Lung (tissue), 12 donors: ENCODE results near the gene PGD. TPM values are rescaled to one million over a fixed set of nuclear protein-coding genes. Genes with fewer than 3 reads are reported as not detected.
A peak's percentile ranks its signal among the peaks of the same experiment; 100 is the strongest.
"Not testable (repeated sequence)": the region's sequence is repeated elsewhere in the genome, so short reads cannot be mapped to it uniquely, and the experiment has no call there.

Experiments
- ATAC-seq: fragments of 200-7000 bp; cut with Tn5 transposase; one replicate; pipeline ENCODE4 v1.9.1; 2020; ENCODE audit warnings: moderate number of reproducible peaks; ENCODE audit not compliant: insufficient read depth, low FRiP score
- DNase-seq, 3 donors: peaks; one replicate each; pipeline ENCODE4 v3.0.0-alpha.2; 2013 to 2017
- H3K27ac ChIP-seq, 2 donors: one replicate each; pipeline ENCODE4 v1.5.1; 2013; ENCODE audit warnings: mild to moderate bottlenecking in 2 of 2, moderate library complexity in 2 of 2, control low read depth in 1 of 2, inconsistent platforms in 1 of 2, low read depth in 1 of 2, low read length in 1 of 2
- H3K27me3 ChIP-seq, 3 donors: one replicate each; pipeline ENCODE4 v1.5.1; 2013; ENCODE audit warnings: low read length in 2 of 3; ENCODE audit not compliant: control insufficient read depth in 3 of 3, insufficient read depth in 3 of 3
- H3K36me3 ChIP-seq, 4 donors: one replicate each; pipeline ENCODE4 v1.5.1; 2013; ENCODE audit warnings: low read length in 4 of 4, mild to moderate bottlenecking in 1 of 4, moderate library complexity in 1 of 4; ENCODE audit not compliant: control insufficient read depth in 4 of 4, insufficient read depth in 4 of 4
- H3K4me1 ChIP-seq, 5 donors: one replicate each; pipeline ENCODE4 v1.5.1; 2013; ENCODE audit warnings: low read length in 5 of 5, mild to moderate bottlenecking in 2 of 5, moderate library complexity in 1 of 5; ENCODE audit not compliant: control insufficient read depth in 5 of 5, insufficient read depth in 5 of 5
- H3K4me3 ChIP-seq: one replicate; pipeline ENCODE4 v1.5.1; 2013; ENCODE audit warnings: mild to moderate bottlenecking, control low read depth, moderate library complexity
- H3K9ac ChIP-seq, 2 donors: one replicate each; pipeline ENCODE4 v1.5.1; 2013; ENCODE audit warnings: low read length in 2 of 2, control low read depth in 1 of 2; ENCODE audit not compliant: insufficient read depth in 1 of 2
- H3K9me3 ChIP-seq, 4 donors: one replicate each; pipeline ENCODE4 v1.5.1; 2013; ENCODE audit warnings: low read length in 3 of 4, mild to moderate bottlenecking in 1 of 4, moderate library complexity in 1 of 4; ENCODE audit not compliant: control insufficient read depth in 4 of 4, insufficient read depth in 3 of 4
- CTCF ChIP-seq: IDR thresholded peaks from 2 replicates; pipeline ENCODE4 v1.5.1; 2012; ENCODE audit warnings: mild to moderate bottlenecking; ENCODE audit errors: control extremely low read depth, extremely low read depth
- WGBS, 2 donors: extraction: QIAGEN DNeasy Blood & Tissue Kit; methylation state at CpG; one replicate each; pipeline ENCODE4 v1.1.7; 2013; 5-methylcytosine and 5-hydroxymethylcytosine counted together
- polyA plus RNA-seq, 2 donors: library from polyadenylated mRNA; stranded (reverse); fragments of 200-250 nt; gene quantifications; one replicate each; pipeline ENCODE4 v1.2.1, GENCODE V29; 2013
- total RNA-seq, 2 donors: library from RNA; depleted of rRNA in 1 of 2; stranded (reverse); fragments of >200 nt in 1 of 2; gene quantifications; one replicate each; pipeline ENCODE4 v1.2.1, GENCODE V29; 2014 to 2021
- donor health status: control.
- donor health status: control.
- donor health status: Bipolar disorder and iron deficiency.
- donor health status: healthy.
- donor health status: DM: yes; HTN: yes; CAD: no.

The PGD gene
- total and polyA plus RNA-seq, 4 donors: 47.8 to 421 (median 164) TPM

GRCh38 chr1:10415211-10415930, 16.5 kb downstream of the PGD start:
- peak in 1 of 3 donors; percentile 12 for DNase-seq
- peaks cover 20 to 45% (median 32%) of the 10 kb centered on the region in 4 donors for H3K36me3 ChIP-seq
- no peaks in the 10 kb centered on the region for H3K4me1 ChIP-seq
- ATAC-seq: peak; percentile 85
- no peak for TF ChIP-seq CTCF
- H3K4me3 ChIP-seq: no peak overlapping the region
- no peaks in the 10 kb centered on the region for H3K27me3 ChIP-seq
- WGBS, 2 donors: 44 to 66% methylated on average over 6 of the region's 6 CpGs
- peak overlapping the region in 1 of 2 donors; percentile 49 for H3K27ac ChIP-seq
- H3K9me3 ChIP-seq: no peaks in the 10 kb centered on the region
- H3K9ac ChIP-seq: no peak overlapping the region

GRCh38 chr1:10415967-10416366, 17.1 kb downstream of the PGD start:
- H3K4me3 ChIP-seq, H3K27me3 ChIP-seq, H3K9ac ChIP-seq, H3K9me3 ChIP-seq, DNase-seq, H3K4me1 ChIP-seq, ATAC-seq, H3K27ac ChIP-seq: not testable (repeated sequence)
- H3K36me3 ChIP-seq: peaks cover 19 to 47% (median 35%) of the 10 kb centered on the region in 4 donors
- WGBS, 2 donors: 92 to 94% methylated on average over 1 of the region's 1 CpG

- H3K27ac ChIP-seq, ATAC-seq, H3K27me3 ChIP-seq, H3K9me3 ChIP-seq, H3K9ac ChIP-seq, H3K4me3 ChIP-seq, DNase-seq, H3K4me1 ChIP-seq: not testable (repeated sequence)
- WGBS, 2 donors: 93 to 95% methylated on average over 8 of the region's 8 CpGs
- peaks cover 6 to 37% (median 16%) of the 10 kb centered on the region in 4 donors for H3K36me3 ChIP-seq
These were observed 19.9 kb downstream of the PGD start for GRCh38 chr1:10418741-10419140.

- Histone ChIP-seq H3K4me3 (no peak overlapping the region), H3K27ac (no peak overlapping the region), H3K4me1 (peaks cover 0 to 6% (median 0%) of the 10 kb centered on the region in 5 donors), H3K27me3 (no peaks in the 10 kb centered on the region), H3K9ac (no peak overlapping the region), H3K36me3 (peaks cover 6 to 37% (median 16%) of the 10 kb centered on the region in 4 donors), H3K9me3 (no peaks in the 10 kb centered on the region)
- TF ChIP-seq CTCF: no peak
- DNase-seq (no peak), ATAC-seq (no peak)
- WGBS, 2 donors: 88 to 98% methylated on average over 15 of the region's 15 CpGs
These were observed 20.5 kb downstream of the PGD start for GRCh38 chr1:10419351-10419750.
